ENCODE data around the gene C11orf21.

Gene C11orf21

DNA sequence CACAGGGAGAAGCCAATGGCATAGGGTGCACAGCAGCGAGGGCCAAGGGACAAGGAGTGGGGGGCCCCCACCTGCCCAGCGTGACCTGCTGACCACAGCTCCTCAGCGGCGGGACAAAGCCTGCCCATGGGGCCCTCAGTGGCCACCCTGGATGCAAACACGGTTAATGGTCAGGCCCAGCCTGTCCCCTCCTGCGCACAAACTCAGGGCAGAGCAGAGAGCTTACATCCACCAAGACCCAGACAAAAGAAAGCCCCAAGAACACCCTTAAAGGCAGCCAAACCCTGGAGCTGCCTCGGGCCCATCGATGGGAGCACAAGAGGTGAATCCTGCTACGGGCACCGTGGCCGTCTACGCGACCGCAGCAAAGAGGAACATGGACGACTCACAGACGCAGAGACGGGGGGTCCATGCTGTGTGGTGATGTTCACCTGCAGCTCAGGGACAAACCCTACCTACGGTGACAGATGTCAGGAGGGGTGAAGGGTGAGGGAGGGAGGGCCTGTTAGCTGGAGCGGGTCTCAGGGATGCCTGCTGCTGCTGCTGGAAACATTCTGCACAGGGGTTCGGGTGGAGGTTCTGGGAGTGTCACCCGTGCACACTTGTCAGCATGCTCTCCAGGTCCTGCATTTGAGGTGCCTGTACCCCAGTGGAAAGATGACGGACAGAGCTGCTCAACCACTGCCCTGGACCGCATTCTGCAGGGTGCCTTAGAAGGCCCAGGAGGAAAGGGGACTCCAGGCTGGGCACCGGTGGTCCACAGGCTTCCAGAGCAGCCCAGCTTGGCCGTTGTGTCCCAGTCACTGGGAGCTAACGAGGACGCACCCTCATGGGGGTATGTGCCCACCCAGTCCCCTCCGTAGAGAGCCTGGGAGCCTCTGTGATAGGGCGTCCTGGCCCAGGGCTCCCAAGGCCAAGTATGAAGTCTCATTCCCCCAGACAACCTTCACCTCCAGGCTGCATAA is 42.9 kb downstream of the C11orf21 start:
- DNase-seq, result no peak

DNA sequence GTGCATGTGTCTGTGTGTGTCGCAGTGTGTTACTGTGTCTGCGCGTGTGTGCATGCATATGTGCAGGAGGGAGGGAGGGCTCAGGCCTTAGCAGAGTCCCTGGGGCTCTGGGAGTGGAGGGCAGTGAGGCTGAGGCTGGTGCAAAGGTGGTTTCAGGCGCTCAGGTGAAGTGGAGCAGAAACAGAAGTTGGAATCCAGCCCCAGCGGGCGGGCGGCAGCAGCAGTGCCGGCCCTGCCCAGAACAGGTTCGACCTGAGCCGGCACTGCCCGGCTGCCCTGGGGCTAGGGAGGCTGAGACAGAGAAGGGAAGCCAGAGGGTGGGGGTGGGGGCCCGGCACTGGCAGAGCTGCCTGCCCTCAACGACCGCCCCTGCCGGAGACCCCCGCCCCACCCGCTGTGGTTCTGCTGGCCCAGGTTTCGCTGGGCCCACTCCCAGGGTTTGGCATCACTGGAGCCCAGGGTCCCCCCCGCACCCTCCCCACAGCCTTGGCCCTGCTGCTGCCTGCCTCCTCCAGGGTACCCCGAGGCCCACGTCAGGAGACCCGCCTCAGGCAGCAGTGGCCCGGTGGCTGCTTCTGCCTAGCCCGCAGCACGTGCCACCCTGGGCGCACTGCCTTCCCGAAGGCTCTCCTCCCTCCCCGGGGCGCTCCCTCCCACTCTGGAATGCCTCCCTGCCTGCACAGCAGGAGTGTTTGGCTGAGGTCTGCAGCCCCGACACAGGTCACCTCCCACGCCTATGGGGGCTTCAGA is 44.6 kb downstream of the C11orf21 start:
- DNase-seq, result no peak

DNA sequence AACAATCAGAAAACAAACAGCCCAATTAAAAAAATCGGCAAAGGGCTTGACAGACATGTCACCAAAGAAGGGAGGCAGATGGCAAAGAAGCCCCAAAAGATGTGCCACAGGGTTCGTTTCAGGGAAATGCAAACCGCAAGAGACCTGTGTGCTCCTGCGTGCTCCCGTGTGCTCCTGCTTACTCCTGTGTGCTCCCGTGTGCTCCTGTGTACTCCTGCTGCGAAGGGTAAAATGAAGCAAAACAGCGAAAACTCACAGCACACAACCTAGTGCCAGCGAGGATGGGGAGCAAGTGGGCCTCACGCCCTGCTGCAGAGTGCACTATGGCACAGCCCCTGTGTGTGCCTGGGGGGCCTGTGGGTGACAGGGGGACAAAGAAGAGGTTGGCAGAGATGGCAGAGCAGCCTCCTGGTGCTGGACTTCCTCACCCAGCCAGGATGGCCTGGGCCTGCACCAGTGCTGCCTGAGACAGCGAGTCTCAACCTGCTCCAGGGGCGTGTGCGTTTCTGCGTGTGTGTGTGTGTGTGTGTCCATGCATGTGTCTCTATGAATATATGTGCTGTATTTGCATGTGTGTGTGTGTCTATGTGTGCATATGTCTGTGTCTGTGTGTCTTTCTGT is 45.3 kb downstream of the C11orf21 start:
- no peak for DNase-seq

DNA sequence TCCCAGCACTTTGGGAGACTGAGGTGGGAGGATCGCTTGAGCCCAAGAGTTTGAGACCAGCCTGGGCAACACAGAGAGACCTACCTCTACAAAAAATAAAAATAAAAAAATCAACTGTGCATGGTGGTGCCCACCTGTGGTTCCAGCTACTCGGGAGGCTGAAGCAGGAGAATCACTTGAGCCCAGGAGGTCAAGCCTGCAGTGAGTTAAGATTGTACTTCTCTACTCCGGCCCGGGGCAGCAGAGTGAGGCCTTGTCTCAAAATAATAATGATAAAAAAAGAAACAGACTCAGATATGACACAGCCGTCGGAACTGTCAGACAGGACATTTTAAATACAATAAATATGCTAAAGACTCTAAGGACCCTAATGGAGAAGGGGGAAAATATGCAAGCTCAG is 49.7 kb downstream of the C11orf21 start:
- no peak for DNase-seq

DNA sequence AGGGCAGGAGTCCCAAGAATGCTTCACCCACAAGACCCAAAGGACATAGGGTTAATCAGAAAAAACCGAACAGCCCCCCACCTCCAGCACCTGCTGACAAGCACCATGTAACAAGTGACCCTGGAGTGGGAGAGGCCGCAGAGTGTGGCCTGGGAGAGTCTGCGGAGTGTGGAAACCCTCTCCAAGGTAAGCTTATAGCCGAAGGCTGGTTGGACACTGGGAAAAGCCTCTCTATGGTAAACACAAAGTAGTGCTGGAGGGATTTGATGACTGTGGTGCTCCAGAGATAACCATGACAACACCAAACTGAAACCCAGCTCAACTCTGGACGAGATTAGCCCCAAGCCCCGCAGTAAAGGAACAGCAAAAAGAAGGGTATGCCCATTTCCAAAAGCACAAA is 50.6 kb downstream of the C11orf21 start:
- DNase-seq, result no peak

DNA sequence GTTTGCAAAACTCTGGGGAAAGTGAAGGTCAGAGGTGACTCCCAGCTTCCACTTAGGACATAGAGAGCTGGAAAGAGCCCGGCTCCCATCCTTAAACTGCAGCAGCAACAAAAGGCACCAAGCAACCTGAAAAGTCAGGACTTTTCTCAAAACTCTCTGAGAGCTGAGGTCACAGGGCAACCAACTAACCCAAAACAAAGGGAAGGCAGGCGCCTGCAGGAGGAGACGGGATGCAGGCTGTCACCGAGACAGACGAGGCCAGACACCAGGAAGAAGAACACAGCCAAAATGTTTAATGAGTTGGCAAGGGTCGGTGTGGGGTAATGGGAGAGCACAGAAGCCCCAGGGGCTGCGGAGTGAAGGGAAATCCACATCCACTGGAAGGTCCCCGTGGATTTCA is 51.2 kb downstream of the C11orf21 start:
- no peak for DNase-seq

DNA sequence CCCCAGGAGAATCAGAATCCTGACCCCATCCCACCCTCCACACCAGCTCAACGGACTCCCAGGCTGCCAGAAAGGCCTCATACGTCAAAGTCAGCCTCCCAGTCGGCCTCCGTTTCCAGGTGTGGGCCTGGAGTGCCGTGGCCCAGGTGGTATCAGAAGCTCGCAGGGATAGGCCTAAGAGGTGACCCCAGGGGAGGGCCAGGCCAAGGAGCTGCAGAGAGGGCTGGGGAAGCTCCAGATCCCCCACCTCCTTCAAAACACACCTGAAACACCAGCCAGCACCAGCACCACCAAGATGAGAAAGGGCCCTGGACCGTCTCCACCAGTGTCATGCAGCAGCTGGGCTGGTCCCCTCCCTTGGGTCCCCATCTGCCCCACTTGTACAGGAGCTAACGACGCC is 51.7 kb downstream of the C11orf21 start:
- DNase-seq, result no peak

DNA sequence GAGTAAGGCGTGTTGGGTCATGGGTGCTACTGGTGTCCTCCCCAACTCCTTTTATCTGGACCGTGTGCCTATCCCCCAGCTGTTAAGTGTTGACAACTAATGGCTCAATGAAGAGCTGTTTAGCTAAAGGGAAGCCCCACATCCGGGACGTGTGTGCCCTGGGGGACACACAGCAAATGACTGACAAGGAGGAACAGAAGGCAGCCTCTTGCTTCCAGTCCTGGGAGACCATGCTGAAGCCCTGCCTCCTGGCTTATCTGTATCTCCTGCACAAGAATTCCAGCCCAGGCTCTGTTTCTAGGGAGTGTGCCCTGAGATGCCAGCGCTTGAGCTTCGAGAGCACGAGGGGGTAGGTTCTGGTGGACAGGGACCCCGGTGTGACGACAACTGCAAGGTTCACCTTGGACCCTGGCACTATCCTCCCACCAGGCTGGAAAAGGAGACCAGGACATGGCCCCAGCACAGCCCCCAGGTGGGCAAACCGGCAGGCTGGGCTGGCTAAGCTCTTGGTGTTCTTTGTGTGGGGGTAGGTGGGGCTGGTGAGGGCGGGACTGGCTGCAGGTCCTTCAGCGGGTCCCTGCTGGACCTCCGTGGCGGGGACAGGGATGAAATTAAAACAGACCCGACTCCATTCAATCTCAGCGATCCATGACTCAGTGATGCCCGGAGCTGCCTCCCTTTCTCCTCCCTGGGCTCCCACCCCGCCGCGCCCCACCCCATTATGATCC is 52.4 kb downstream of the C11orf21 start:
- no peak for DNase-seq

DNA sequence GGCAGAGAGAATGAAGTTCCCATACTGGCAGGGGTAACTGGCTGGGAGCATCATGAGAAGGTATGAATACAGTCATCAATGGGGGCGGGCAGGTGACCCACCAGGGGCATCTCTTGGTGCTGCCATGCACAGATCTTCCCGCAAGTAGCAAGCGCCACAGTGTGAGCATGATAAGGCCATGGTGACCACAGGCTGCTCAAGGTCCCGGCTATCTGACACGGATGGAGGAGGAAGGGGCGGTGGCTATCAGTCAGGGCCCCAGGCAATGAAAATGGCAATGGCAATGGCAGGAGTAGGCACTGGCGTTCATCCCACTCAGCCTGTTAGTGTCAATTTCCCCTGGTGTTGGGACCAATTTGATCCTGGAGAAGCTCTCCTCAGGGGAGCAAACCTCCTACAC is 53.0 kb downstream of the C11orf21 start:
- no peak for DNase-seq

DNA sequence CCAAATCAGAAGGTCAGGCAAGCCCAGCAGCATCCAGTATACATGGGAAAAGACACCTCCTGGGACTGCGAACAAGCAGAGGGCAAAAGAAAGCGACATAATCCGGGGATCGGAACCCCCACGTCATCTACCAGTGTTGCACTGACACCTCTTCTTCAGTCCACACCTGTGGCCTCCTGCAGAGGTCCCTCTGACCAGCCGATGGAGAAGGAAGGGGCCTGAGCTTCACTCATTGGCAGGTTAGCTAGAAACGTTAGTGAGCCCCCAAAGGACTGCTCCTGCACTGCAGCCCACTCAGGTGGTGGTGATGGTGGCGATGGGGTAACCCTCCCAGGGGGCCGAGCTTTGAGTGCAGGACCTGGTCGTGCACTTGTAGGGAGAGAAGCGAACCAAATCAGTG is 53.5 kb downstream of the C11orf21 start:
- DNase-seq, result no peak

DNA sequence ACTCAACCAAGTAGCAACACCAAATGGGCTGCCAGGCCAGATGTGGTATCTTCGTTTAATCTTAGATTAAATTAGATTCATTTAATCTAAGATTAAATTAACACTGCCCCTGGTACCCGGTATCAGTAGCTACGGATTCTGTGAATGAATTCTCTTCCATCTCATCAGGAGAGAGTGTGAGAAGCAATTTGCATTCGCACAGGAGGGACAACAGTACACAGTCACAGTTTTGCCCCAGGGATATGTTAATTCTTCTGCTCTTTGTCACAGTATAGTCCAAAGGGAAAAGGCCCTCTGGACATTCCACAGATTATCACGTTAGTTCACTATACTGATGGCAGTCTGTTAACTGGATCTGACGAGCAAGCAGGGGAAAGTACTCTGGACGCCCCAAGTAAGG is 54.2 kb downstream of the C11orf21 start:
- no peak for DNase-seq
